Skeletal muscle satellite cell (primary cell): Measurements from ENCODE around the gene VSIR.

Experiments
- H3K27me3 ChIP-seq: 2 replicates; pipeline ENCODE4 v1.7.0; 2013; ENCODE audit warnings: low read length; ENCODE audit not compliant: control insufficient read depth, insufficient read depth
- H3K36me3 ChIP-seq: 2 replicates; pipeline ENCODE4 v1.7.0; 2013; ENCODE audit warnings: mild to moderate bottlenecking, control low read depth, low read length; ENCODE audit not compliant: insufficient read depth
- H3K4me1 ChIP-seq: 2 replicates; pipeline ENCODE4 v1.7.0; 2013; ENCODE audit warnings: low read length; ENCODE audit not compliant: control insufficient read depth, insufficient read depth
- H3K4me2 ChIP-seq: 2 replicates; pipeline ENCODE4 v1.7.0; 2013; ENCODE audit warnings: mild to moderate bottlenecking, low read length
- H3K4me3 ChIP-seq: 2 replicates; pipeline ENCODE4 v1.7.0; 2013; ENCODE audit warnings: low read length
- H3K9ac ChIP-seq: 2 replicates; pipeline ENCODE4 v1.7.0; 2013; ENCODE audit warnings: mild to moderate bottlenecking, low read depth, low read length, moderate library complexity
- H3K9me3 ChIP-seq: replicated peaks from 2 replicates; pipeline ENCODE4 v1.7.0; 2013; ENCODE audit warnings: mild to moderate bottlenecking, control low read depth, low read length

The VSIR gene

GRCh38 chr10:71777213-71777985, 4.1 kb upstream of the VSIR start:
- H3K4me3 ChIP-seq: no peak overlapping the region

DNA sequence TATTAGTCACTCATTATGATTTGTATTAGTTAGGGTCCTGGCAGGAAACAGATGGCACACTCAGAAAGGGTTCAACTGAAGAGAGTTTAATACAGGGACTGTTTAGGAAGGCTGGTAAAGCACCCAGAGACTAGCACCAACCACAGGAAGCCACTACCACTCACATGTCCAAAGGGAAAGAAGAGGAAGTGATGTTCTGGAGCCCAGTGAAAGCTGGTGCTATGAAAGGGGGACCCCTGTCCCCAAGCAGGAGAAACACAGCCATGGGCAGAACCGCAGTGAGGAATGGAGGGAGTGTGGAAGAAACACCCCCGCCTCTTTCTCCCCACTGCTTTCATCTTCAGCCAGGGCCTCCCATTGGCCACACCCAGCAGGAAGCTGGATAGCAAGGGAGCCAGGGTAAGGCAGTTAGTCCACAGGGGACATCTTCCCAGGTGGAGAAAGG, 3.2 kb upstream of the VSIR start:
- Histone ChIP-seq H3K27me3 (peaks cover 8% of the 10 kb centered on the region), H3K4me3 (no peak overlapping the region), H3K9me3 (no peaks in the 10 kb centered on the region)

More at GRCh38 chr10:71777213-71777985, 4.1 kb upstream of the VSIR start:
- H3K9me3 ChIP-seq: no peaks in the 10 kb centered on the region
- H3K36me3 ChIP-seq: no peaks in the 10 kb centered on the region
- H3K27me3 ChIP-seq: peaks cover 16% of the 10 kb centered on the region
- no peak overlapping the region for H3K9ac ChIP-seq
- peaks cover 20% of the 10 kb centered on the region for H3K4me1 ChIP-seq
- no peak overlapping the region for H3K4me2 ChIP-seq

GRCh38 chr10:71774916-71775702, 1.8 kb upstream of the VSIR start:
- Histone ChIP-seq H3K9me3 (no peaks in the 10 kb centered on the region), H3K9ac (no peak overlapping the region), H3K4me3 (no peak overlapping the region), H3K36me3 (no peaks in the 10 kb centered on the region), H3K4me2 (no peak overlapping the region), H3K27me3 (peaks cover 4% of the 10 kb centered on the region), H3K4me1 (peaks cover 42% of the 10 kb centered on the region)

More for the DNA sequence above, 3.2 kb upstream of the VSIR start:
- no peak overlapping the region for H3K9ac ChIP-seq
- H3K4me1 ChIP-seq: peaks cover 28% of the 10 kb centered on the region
- H3K36me3 ChIP-seq: no peaks in the 10 kb centered on the region
- H3K4me2 ChIP-seq: no peak overlapping the region

DNA sequence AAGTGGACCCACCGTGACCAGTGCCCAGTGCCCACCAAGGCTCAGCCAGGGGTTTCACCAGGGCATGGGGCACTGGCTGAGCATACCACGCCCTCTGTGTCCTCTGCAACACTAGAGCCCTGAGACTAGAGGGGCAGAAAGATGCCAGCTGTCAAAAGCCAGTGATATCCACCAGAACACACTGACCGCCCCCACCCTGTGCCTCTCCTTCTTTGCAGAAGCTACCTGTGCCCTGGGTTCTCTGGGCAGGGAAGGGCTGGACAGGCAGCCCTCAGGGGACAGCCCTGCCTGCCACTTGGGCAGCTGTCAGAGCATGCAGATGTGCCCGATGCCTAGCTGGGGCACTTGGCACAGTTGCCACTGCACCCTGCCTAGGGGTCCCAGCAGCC, 494 bp downstream of the VSIR start:
- Histone ChIP-seq H3K4me2 (peak overlapping the region; percentile 84), H3K4me1 (peaks cover 62% of the 10 kb centered on the region), H3K27me3 (no peaks in the 10 kb centered on the region), H3K9me3 (no peaks in the 10 kb centered on the region), H3K4me3 (peak overlapping the region; percentile 77), H3K36me3 (no peaks in the 10 kb centered on the region), H3K9ac (peak overlapping the region; percentile 77)

GRCh38 chr10:71771821-71772617, 1.3 kb downstream of the VSIR start:
- peak overlapping the region; percentile 77 for H3K4me3 ChIP-seq
- no peaks in the 10 kb centered on the region for H3K27me3 ChIP-seq
- no peaks in the 10 kb centered on the region for H3K36me3 ChIP-seq
- no peaks in the 10 kb centered on the region for H3K9me3 ChIP-seq
- peaks cover 70% of the 10 kb centered on the region for H3K4me1 ChIP-seq
- H3K4me2 ChIP-seq: peak overlapping the region; percentile 84
- peak overlapping the region; percentile 77 for H3K9ac ChIP-seq

DNA sequence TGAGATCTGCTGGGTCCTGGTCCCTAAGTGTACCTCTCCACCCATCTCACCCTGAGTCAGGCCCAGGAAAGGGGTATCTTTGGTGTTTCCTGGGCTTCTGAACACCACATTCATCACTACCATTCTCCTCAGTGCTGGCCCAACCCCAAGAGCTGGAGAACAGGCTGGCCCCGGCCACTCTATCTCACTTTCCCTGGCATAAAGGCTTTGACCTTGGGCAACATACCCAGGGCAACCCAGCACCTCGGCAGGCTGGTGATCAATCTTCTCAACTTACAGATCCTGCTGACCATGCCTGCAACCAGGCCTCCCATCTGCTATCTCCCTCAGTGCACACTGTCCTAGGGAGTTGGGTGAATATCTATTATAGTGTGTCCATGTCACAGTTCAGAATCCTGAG, 2.1 kb downstream of the VSIR start:
- Histone ChIP-seq H3K36me3 (no peaks in the 10 kb centered on the region), H3K9ac (no peak overlapping the region), H3K4me3 (no peak overlapping the region), H3K27me3 (no peaks in the 10 kb centered on the region), H3K9me3 (no peaks in the 10 kb centered on the region), H3K4me2 (no peak overlapping the region), H3K4me1 (peaks cover 77% of the 10 kb centered on the region)

DNA sequence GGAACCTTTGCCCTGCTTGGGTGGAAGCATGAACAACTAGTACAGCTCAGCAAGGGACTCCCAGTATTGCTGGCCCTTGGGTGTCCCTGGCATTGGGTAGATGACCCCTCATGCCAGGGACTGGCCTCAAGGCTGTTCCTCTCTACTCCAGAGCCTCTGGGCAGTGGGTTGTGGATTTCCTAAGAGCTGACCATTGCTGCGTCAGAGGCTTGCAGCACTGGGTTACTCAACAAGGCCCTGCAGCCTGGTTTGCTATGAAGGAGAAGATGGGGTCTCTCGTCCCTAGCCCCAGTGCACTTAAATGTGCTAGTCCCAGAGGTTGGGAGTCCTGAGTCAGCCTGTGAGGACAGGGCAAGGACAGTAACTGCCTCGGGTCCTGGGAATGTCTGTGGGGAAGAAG, 2.5 kb downstream of the VSIR start:
- Histone ChIP-seq H3K4me2 (no peak overlapping the region), H3K4me3 (no peak overlapping the region), H3K27me3 (no peaks in the 10 kb centered on the region), H3K4me1 (peaks cover 81% of the 10 kb centered on the region), H3K36me3 (no peaks in the 10 kb centered on the region), H3K9ac (no peak overlapping the region), H3K9me3 (no peaks in the 10 kb centered on the region)

DNA sequence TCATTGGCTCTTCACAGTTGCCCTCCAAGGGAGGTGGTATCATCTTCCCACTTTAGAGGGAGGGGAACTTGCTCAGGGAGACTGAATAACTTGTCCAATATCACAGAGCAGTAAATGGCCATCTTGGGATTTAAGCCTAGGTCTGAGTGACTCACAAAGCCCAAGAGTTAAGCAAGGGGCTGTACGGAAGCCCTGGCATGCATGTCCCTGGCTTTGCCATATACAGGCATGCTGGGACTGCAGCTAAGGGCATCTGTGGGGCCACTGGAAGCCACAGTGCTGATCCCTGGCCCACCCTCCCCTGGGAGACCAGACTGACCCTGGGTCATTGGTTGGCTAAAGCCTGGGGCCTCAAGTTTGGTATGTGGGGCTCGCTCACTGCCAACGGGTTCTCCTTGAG, 3.1 kb downstream of the VSIR start:
- Histone ChIP-seq H3K4me1 (peaks cover 86% of the 10 kb centered on the region), H3K27me3 (no peaks in the 10 kb centered on the region), H3K9me3 (no peaks in the 10 kb centered on the region), H3K4me3 (no peak overlapping the region), H3K36me3 (no peaks in the 10 kb centered on the region), H3K9ac (no peak overlapping the region), H3K4me2 (no peak overlapping the region)

DNA sequence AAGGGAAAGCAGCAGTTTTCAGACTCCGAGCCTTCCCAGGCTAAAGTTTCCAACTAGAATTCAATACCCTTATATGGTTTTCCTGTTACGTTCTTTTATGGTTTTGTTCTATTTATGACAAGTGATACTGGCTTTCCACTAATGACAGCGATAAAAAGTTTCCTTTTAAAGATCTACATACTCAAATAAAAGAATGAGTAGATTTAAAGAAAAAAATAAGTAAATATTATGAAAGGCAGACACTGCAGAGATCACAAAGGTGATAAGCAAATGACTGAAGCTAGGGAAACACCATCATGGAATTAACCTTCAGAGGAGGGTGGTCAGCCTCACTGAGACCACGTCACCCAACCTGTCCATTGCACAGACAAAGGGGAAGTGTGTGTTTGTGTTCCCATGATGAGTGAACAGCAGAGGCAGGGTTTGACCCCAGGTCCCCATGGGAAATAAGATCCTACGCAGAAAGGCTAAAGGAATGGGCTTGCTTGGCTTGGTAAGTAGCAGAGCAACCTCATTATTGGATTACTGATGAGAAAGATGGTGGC, 4.0 kb downstream of the VSIR start:
- no peaks in the 10 kb centered on the region for H3K27me3 ChIP-seq
- peaks cover 92% of the 10 kb centered on the region for H3K4me1 ChIP-seq
- H3K4me3 ChIP-seq: peak overlapping the region; percentile 28
- H3K9ac ChIP-seq: peak overlapping the region; percentile 42
- H3K4me2 ChIP-seq: peak overlapping the region; percentile 41
- no peaks in the 10 kb centered on the region for H3K36me3 ChIP-seq
- H3K9me3 ChIP-seq: no peaks in the 10 kb centered on the region

DNA sequence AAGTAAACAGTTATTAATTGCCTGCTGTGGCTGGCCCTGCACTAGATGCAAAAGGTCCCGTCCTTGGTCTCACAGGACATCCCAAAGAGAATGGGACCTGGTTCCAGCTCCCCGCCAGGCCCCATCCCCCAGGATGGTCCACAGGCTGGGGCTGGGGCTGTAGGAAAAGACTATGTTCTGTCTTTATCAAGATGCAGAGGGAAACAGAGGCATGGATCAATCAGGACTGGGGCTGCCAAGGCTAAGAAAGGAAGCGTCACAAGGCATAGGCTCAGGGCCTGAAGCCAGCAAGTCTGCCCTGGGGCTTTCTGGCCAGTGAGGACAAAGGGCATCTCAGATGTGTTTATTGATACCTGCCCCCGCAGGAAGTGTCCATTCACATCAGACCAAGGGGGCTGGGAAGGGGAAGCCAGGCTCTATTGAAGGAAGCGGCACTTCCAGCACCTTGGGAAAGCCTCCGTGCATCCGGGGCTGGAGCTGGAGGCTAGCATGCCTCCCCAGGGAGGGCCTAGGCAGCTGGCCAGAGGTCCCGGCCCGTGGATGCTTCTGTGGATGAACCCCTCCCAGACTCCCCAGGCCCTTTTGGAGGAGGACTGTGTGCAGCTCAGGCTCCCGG, 5.8 kb downstream of the VSIR start:
- peak overlapping the region; percentile 82 for H3K9ac ChIP-seq
- no peaks in the 10 kb centered on the region for H3K27me3 ChIP-seq
- peak overlapping the region; percentile 45 for H3K4me3 ChIP-seq
- no peaks in the 10 kb centered on the region for H3K9me3 ChIP-seq
- no peaks in the 10 kb centered on the region for H3K36me3 ChIP-seq
- peak overlapping the region; percentile 76 for H3K4me2 ChIP-seq
- peaks cover 93% of the 10 kb centered on the region for H3K4me1 ChIP-seq
